SHP77 (cell line): ENCODE data around the gene HYCC2.
"Not testable (repeated sequence)": the region's sequence is repeated elsewhere in the genome, so short reads cannot be mapped to it uniquely, and the experiment has no call there.

Experiments used
- DNase-seq, 2 experiments: peaks; one replicate each; lab custom pipeline; 2025; lab: John Stamatoyannopoulos, UW

HYCC2 gene

DNA sequence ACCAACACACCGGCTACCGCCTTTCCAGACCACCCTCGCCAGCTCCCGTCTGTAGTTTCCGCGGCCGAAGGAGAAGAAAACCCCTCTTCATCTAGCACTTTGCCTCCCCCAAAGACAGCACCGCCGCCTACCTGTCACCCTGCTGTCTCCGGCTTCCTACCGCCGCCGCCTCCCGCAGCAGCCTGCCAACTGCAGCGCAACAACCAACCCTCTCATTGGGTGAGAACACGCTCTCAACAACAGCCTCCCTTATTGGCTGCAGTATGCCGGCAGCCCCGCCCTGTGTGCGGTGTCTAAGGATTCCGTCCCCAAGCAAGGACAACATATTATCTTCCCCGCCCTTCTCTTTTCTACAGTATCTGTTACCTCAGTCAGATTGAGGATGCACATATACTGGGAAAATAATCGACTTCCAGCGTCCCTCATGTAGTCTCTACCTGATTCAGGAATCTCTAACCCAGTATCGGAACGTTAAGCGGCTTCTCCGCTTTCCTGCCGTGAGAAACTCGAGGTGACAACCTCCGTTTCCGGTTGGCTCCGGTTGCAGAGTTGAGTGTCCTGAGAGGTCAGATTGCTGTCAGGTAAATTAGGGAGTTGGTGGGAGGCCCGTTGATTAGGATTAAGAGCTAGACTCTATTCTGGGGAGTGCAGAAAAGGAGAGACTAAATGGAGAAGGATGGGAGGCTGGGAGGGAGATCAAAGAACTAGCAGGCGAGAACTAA, at the start of gene HYCC2, which contains the start of gene NDUFB3:
HYCC2 (minus strand) TSS at position 193 of the 722 bp plus-strand sequence. CDS start 47,662 bp downstream, outside the sequence.
NDUFB3 (plus strand) TSS at position 523 of the 722 bp plus-strand sequence. CDS start 6,882 bp downstream, outside the sequence.
- DNase-seq = peak; percentile 86 to 87

DNA sequence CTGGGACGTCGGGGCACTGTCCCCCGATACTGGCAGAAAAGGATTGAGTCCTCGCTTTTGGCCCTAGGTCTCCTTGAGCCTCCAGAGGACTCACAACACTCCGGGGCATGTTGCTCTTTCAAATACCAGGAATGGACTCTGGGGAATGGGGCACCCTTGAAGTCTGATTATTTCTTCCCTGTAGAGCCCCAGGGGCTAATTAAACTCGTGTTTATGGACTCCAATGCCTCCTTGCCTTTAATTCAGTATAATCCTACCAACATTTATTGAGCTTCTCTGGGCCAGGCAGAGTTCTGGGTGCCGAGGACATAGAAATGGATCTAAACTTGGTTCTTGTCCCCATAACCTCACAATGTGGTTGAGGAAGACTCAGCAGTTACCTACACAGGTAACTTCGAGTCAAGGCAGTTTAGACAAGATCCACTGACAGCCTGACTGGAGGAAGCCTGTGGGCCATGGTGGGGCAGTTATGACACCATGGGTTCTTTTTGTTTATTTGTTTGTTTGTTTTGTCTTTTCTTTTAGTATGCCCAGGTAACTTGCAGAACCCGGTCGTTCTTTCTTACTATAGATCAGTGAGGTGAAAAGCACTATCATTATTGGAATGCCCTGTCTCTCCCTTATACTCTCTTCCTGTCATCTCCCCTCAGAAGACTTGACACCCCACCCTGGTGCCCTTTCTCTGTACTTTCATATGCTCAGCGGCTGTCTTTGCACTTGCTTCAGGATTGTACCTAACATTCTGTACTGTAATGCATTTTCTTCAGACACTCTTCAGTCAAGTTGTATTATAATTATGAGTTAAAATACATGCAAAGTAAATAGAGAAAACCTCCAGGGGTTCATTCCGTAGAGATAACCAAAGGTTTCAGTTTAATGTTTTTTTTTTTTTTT, 47.7 kb upstream of the HYCC2 start:
- DNase-seq = no peak

DNA sequence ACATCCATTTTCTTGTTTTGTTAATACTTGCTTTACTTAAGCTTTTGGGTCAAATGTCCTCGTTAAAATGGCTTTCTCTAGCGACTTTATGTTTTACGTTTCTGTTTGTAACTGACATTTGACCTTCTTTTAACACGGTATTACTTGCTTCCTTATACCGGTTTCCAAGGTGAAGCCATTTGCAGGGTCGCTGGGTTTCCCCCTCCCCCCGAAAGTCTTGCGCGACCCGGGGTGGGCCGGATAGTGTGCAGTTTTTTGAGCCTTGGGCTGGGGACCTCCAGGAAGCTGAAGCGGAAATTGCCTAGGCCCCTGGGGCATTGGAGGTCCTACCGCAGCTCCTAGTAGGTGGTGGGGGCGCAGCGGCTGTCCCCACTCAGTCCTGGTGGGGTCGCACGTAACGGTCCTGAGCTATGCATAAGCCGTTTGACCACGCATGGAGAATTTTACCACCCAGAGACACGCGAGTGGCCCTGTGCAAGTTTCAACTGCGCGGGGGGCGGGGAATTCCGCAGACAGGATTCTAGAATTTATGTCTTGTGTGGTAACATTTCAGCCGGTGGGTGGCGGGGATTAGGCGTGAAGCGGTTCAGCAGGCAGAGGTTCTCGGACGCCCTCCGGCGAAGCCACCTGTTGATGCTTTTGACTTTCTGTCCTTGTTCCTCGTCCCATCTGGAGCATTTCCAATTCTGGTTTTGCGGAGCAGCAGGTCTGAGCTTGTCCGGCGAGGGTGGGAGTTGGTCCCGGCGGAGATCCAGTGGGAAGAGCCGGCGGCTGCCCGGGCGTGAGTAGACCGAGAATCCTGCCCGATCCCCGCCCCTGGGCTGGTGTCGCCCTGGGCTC, 46.9 kb upstream of the HYCC2 start:
- DNase-seq = no peak

DNA sequence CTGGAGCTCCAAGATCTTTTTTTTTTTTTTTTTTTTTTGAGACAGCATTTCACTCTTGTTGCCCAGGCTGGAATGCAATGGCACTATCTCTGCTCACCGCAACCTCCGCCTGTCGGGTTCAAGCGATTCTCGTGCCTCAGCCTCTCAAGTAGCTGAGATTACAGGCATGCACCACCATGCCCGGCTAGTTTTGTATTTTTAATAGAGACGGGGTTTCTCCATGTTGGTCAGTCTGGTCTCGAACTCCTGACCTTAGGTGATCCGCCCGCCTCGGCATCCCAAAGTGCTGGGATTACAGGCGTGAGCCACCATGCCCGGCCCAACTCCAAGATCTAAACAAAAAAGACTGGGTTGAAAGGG, 46.2 kb upstream of the HYCC2 start:
- not testable (repeated sequence) for DNase-seq

DNA sequence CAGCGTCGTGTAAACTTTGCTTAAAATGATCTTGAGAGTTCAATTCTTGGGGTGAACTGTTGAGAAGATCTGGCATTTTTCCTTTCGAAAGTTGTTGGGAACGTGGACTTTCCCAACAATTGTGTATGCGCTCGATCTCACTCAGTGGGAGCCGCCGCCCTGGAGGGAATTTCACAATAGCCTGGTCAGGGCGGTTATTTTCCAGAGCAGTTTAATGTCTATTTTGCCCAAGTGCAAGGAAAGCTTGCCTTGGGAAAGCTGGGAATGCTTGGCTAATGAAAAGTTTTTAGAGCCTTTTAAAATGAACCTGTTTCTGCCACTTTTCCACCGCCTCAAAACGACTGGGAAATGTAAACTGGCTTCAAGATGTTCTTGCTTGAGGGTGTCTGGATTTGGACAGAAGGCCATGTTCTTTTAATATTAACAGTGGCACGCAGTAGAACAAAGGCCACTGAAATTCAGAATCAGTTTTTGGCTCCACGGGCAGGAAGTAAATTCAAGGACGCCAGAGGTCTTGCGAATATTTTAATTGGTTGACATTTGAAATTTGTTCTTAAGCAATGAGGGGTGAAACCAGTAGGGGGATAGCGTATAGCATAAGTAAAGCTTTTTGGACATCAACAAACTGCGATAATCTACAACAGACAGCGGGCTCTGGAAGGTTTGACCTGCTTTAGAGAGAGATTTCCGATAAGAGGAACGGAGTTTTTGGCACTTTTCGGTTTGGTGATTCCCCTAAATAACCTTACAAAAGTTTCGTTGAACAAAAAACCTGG, 45.7 kb upstream of the HYCC2 start:
- peak; percentile 29 to 55 for DNase-seq

DNA sequence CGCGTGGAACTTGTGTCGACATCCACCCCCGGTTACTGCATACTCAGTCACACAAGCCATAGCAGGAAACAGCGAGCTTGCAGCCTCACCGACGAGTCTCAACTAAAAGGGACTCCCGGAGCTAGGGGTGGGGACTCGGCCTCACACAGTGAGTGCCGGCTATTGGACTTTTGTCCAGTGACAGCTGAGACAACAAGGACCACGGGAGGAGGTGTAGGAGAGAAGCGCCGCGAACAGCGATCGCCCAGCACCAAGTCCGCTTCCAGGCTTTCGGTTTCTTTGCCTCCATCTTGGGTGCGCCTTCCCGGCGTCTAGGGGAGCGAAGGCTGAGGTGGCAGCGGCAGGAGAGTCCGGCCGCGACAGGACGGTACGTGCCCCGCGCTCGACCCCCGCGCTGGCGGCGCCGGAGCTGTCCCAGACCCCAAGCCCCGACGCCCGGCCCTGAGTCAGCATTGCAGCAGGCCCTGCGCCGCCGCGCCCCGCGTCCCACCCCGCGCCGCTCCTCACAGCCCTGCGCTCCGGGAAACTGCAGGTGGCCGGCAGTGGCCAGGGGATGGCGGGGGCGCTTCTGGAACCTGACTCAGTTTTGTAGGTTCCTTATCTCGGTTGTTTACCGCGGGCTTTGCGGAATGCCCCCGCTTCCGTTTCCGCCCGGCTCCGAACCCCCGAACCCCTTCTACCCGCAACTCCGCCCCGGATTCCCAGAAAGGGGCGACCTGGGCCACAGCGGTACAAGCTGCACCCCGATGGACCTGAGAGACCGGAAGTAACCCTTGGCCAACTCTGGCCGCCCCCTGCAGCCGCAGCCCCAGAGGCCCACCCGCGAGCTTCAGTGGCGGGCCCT, 44.9 kb upstream of the HYCC2 start, which contains the start of gene CFLAR:
CFLAR (plus strand) TSS at position 50 of the 844 bp plus-strand sequence. CDS start 13,702 bp downstream, outside the sequence.
- peak; percentile 69 to 74 for DNase-seq

DNA sequence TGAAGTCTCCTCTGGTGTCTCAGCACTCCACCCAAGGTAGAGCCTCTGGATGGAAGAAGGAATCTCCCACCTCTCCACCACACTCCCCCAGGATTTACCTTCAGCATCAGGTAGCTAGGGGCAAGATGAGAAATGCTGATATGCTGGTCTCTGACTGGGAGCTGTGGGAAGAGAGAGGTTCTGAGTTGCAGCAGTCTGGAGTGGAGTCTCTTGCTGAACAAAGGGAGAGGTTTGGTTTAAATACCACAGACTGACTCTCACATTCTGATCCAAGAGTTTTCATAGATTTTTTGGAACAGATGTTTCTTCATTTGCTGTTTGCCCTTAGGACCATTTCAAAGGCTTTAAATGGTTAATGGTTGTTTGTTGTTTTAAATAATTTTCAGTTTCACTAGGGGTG, 43.4 kb upstream of the HYCC2 start:
- DNase-seq = no peak

DNA sequence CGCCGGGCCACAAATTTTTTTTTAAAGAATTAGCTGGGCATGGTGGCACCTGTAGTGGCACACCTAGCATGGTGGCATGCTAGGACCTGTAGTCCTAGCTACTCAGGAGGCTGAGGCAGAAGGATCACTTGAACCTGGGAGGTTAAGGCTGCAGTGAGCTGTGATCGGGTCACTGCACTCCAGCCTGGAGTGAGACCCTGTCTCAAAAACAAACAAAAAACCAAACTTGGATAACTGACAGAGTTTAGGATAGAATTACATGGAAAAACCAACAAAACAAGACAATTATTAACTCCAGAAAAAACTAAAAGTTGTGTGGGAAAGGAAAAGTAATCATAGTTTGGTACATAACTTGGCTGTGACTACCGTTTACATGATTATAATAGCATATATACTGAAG, 42.9 kb upstream of the HYCC2 start:
- no peak for DNase-seq

DNA sequence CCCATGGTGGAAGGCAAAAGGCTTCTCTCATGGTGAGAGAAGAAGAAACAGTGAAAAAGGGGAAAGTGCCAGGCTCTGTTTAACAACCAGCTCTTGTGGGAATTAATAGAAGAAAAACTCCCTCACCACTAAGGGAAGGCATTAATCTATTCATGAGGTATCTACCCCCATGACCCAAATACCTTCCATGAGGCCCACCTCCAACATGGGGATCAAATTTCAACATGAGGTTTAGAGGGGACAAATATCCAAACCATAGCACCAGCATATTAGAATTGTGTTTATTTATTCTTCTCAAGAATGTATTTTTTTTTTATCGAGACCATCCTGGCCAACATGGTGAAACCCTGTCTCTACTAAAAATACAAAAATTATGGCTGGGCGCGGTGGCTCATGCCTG, 39.6 kb upstream of the HYCC2 start:
- no peak for DNase-seq

DNA sequence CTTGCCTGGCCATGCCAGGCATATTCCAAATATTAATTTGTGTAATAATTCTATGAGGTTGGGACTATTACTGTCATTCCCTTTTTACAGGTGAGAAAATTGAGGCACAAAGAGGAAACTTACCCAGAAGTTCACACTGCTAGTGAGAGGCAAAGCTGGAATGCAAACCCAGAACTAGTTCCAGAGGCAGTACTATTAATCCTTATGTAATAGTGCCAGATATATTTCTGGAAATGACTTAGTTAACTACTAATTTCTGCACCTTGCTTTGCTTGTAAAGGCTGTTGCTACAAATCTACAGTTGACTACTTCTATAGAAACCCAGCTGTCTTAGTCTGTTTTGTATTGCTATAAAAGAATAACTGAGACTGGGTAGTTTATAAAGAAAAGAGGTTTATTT, 39.1 kb upstream of the HYCC2 start:
- DNase-seq = no peak

DNA sequence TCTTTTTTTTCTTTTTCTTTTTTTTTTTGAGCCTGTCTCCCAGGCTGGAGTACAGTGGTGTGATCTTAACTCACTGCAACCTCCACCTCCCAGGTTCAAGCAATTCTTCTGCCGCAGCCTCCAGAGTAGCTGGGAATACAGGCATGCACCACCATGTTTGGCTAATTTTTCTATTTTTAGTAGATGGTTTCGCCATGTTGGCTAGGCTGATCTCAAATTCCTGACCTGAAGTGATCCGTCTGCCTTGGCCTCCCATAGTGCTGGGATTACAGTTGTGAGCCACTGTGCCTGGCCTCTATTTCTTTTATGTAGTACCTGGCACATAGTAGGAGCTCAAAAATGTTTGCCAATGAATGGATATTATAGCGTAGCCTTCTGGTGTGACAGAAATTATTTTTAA, 37.7 kb upstream of the HYCC2 start:
- no peak for DNase-seq

DNA sequence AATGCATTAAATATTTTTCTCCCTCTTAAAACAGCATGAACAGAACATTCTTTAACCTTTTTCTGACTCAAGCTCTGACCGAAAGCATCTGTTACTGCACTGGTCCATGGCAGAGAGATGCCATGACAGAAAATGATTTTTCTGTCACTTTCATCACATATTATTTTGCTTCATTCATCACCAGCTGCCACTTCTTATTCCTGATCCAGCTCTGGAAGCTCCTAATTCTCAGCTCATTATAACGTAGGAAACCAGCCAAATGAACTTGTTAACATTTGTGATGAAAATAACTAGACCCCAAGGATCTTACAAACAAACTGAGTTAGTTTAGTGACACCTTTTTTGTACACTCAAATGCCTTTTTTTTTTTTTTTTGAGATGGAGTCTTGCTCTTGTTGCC, 36.9 kb upstream of the HYCC2 start:
- no peak for DNase-seq

DNA sequence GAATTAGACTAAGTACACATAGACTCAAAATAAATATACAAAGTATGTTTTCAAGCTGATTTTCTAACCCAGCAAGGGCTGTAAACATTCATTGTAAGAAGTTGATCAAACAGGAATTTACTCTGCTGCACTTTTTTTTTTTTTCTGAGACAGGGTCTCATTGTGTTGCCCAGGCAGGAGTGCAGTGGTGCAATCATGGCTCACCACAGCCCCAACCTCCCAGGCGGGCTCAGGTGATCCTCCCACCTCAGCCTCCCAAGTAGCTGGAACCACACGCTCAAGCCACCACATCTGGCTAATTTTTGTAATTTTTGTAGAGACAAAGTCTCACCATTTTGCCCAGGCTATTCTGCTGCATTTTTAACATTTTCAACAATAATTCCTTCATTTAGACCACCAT, 36.2 kb upstream of the HYCC2 start:
- no peak for DNase-seq

DNA sequence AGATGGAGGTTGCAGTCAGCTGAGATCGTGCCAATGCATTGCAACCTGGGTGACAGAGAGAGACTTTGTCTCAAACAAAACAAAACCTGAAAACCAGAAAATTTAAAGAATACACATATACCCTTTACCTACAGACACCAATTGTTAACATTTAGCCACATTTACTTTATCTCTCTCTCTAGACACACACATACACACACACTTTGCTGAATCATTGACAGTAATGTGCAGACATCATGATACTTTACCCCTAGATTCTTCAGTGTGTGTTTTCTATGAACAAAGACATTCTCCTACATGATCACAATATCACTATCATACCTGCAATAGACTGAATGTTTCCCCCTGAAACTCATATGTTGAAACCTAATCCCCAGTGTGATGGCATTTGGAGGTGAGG, 34.3 kb upstream of the HYCC2 start:
- no peak for DNase-seq

DNA sequence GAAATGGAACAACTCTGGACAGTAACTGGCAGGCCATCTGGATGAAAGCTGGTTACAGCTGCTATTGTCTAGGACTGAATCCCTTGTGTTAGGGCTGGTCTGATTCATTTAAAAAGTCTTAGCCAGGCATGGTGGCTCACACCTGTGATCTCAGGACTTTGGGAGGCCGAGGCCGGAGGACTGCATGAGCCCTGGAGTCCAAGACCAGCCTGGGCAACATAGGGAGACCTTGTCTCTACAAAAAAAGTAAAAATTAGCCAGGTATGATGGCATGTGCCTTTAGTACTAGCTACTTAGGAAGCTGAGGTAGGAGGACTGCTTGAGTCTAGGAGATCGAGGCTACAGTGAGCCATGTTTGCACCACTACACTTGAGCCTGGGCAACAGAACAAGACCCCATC, 29.0 kb upstream of the HYCC2 start:
- no peak for DNase-seq

DNA sequence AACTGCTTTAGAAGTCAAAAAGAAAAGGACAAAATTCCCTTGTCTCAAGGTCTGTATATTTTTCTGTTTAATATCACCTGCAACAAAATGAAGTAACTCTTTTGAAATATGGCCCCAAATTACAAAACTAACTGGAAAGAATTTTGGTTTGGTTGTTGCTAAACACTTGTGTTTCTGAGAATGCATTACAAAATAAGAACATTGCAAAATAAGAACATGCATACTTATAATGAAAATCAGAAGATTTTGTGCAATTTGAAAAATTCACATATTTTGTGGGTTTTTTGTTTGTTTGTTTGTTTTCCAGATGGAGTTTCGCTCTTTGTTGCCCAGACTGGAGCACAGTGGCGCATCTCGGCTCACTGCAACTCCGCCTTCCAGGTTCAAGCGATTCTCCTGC, 22.1 kb upstream of the HYCC2 start:
- DNase-seq = no peak

DNA sequence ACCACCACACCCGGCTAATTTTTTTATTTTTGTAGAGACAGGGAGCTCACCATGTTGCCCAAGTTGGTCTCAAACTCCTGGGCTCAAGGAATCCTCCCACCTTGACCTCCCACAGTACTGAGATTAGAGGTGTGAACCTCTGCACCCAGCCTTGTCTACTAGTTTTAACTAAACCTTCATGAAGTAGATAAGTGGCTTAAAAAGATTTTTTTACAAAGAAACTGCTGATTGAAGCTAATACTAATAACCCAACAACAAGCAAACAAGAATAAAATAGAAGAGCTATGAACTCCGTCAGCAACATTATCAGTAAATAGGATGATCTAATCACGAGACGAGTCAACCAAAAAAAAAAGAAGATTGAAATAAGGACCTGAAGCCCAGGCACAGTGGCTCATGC, 19.1 kb upstream of the HYCC2 start:
- no peak for DNase-seq

DNA sequence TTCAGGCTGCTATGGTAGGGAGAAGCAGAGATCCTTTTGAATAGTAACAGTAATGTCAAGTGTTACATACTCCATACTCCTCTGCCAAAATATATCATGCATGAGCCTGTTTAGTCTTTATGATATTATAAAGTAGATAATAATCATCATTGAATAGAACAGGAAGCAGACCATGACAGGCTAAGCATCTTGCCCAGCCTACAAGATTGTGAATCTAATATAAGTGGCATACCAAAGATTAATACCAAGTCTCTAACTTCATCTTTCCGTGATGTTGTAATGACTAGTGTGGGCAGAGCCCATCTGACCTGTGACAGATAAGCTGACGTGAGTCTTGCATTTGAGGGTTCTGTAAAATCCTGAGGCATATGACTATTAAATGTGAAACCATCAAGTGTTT, 13.4 kb upstream of the HYCC2 start:
- DNase-seq = no peak

DNA sequence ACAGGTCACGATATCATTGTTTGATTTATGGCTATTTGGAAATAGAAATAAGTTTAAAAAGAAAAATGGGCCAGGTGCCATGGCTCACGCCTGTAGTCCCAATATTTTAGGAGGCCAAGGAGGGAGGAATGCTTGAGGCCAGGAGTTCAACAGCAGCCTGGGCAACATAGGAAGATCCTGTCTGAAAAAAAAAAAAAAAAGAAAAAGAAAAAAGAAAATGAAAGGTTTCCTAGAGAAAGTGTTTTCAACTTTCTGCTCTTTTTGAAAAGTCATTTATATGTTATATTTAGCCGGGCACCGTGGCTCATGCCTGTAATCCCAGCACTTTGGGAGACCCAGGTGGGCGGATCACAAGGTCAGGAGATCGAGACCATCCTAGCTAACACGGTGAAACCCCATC, 3.5 kb upstream of the HYCC2 start:
- no peak for DNase-seq

DNA sequence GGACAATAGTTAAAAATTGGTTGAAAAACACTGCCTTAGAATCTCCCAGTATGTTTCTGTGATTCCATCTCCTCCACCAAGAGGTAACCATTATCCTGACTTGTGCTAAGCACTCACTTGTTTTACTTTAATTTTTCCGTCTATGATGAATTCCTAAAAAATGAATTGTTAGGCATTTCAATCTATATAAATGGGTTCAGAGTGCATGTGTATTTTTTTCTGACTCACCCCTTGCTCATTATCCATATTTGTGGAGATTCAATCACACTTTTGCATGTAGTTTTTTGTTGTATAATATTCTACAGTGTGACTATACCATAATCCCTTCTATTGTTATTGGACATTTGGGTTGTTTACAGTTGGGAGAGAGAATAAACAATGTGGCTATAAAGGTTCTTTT, 1.6 kb upstream of the HYCC2 start:
- no peak for DNase-seq

DNA sequence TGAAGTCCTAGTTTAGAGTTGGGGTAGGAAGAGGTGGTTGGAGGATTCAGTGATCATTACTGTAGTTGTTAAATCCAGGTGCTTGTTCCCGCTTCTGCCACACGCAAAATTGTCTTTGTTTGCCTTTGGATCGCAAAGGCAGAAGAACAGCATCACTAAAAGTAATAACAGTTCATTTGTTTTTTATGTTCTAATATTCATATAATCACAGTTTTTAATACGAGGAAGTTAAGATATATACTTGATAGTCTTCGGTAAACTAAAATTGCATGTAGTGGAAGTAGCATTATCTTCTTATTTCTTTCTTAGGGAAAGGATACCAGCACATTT, 695 bp upstream of the HYCC2 start:
- DNase-seq = peak in 1 of 2 experiments; percentile 39
